Gastrocnemius medialis (tissue), 4 donors: ENCODE results near the gene TIAM2.

Experiments
- POLR2A ChIP-seq, 2 donors: fragments of 450-650 bp; IDR thresholded peaks; one replicate each; pipeline ENCODE4 v1.6.1; 2017; ENCODE audit warnings: antibody characterized with exemption in 2 of 2, mild to moderate bottlenecking in 2 of 2, moderate library complexity in 2 of 2
- TF ChIP-seq, protein P1 (sequence below), 5 experiments: fragments of 450-650 bp in 3 of 5; fragments of 200-600 bp in 2 of 5; sonication (generic) in 2 of 5; IDR thresholded peaks in 4 of 5; conservative IDR thresholded peaks in 1 of 5; 1 replicate in 4 of 5; 2 replicates in 1 of 5; pipeline ENCODE4 v1.5.1; 2016 to 2019; ENCODE audit warnings: antibody characterized with exemption in 5 of 5, mild to moderate bottlenecking in 3 of 5, moderate library complexity in 3 of 5

DNA sequence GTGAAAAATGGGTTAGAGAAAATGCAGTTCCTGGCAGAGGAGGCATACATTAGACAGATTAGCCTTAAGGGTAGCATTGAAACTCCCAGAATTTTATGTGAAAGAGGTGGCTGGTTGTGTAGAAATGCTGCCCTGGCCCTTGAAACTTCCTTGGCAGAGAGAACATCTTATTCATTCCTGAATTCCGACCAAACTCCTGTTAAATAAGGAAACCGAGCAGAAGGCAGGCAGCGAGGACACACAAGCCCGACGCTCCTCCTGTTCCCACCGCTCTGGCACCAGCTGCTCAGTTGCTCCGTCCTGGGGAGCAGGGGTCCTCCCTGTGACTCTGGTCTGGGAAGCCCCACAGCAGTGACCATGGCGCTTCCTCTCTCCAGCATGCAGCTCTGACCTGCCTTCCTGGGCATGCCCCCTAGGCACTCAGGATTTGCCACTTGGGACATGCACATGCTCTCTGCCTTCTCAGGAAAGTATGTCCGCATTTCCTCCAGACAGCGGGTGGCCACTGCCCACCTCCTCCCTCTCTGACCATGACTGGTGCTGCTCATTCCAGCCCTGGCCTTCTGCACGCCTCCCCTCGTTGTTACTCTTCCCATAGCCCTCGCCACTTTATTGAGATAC is 233.5 kb downstream of the TIAM2 start:
- TF ChIP-seq, protein P1, sequence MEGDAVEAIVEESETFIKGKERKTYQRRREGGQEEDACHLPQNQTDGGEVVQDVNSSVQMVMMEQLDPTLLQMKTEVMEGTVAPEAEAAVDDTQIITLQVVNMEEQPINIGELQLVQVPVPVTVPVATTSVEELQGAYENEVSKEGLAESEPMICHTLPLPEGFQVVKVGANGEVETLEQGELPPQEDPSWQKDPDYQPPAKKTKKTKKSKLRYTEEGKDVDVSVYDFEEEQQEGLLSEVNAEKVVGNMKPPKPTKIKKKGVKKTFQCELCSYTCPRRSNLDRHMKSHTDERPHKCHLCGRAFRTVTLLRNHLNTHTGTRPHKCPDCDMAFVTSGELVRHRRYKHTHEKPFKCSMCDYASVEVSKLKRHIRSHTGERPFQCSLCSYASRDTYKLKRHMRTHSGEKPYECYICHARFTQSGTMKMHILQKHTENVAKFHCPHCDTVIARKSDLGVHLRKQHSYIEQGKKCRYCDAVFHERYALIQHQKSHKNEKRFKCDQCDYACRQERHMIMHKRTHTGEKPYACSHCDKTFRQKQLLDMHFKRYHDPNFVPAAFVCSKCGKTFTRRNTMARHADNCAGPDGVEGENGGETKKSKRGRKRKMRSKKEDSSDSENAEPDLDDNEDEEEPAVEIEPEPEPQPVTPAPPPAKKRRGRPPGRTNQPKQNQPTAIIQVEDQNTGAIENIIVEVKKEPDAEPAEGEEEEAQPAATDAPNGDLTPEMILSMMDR (IDR thresholded peaks at IDR 0.05 in 4 of 5, conservative IDR thresholded peaks at IDR 0.05 in 1 of 5), result no peak
- TF ChIP-seq POLR2A (IDR thresholded peaks at IDR 0.05), result no peak
